ENCODE data around the gene OXER1. TPM values are rescaled to one million over a fixed set of nuclear protein-coding genes. Genes with fewer than 3 reads are reported as not detected.

OXER1 gene
- total and polyA plus RNA-seq, 9 of the 15 experiments (the other 6 are each of a cell fraction or from before 2014, with no cell fraction given) = not detected

DNA sequence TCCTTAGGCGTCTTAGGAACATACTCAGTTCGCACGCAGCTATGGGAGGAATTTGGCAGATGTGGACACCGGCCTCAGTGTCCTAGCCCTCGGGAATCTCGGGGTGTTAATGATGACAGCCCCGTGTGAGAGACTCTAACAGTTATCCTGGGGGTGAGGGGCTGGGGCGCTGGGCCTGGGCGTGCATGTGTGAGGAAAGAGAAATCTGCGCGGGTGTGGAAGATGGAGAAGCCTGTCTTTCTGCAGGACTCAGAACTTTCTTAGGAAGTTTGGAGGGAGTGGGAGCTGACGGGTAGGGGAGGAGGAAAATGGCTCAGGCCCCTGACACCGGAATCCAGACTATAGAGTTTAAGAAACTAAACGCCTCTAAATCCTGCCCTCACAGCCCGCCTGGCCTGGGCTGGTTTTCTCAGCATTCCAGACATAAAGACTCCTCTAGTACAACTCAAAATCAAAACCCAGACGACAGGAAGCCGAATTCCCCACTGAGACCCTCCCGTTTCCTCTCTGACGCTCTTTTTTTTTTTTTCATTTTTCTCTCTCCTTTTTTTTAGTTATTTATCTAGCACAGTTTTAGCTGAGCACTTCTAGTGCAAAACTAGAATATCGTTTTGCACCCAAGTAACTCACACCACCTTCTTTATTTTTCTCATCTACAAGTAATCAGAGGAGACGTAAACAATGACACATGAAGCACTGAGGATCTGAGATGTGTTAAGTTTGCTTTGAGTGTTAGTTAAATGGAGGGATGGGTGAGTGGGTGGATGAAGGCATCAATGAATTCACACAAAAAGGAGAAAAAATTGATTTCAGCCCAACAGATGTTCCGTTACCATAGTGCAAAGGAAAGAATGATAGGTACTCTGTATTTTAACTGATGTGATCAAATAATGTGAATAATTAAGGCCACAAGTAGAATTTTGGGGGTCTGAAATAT, 29.7 kb upstream of the OXER1 start:
- no peak overlapping the region for H3K4me2 ChIP-seq (ENCODE audit: insufficient read depth, low read length)
- ATAC-seq (no peak), FAIRE-seq (no peak), DNase-seq (ENCODE audit: extremely low read depth in 1 of 4, low spot score in 3 of 4) (no peak)
- H3K36me3 ChIP-seq (ENCODE audit: control insufficient read depth, insufficient read depth, low read length) = no peaks in the 10 kb centered on the region
- ChIA-PET CTCF (ENCODE audit: low intra/inter-chr PET ratio) (no interaction called here), POLR2A (interaction anchor here (1.5 kb wide), 1 partner anchor 17 kb away, joined by 6 read pairs; no protein-coding TSS in a partner anchor)
- BruUV-seq (replicated peaks) = no TSS peak
- WGBS (ENCODE audit: insufficient coverage, low coverage, missing lambda C conversion rate) = 43% methylated on average over 18 of the region's 22 CpGs
- H4K20me1 ChIP-seq (replicated peaks; ENCODE audit: control insufficient read depth, insufficient read depth, low read length) = no peaks in the 10 kb centered on the region
- in situ Hi-C loops (cut with MboI) (loop anchor here (25.0 kb wide), 1 partner anchor 281 kb away; no protein-coding TSS in a partner anchor), intact Hi-C loops (cut with micrococcal nuclease) (no loop called here)
- H3K9me3 ChIP-seq (replicated peaks; ENCODE audit: control insufficient read depth, insufficient read depth, low read depth, low read length) = no peaks in the 10 kb centered on the region
- H3K27me3 ChIP-seq (ENCODE audit: control insufficient read depth in 2 of 2, insufficient read depth in 2 of 2, low read length in 2 of 2) = peaks cover 0 to 20% of the 10 kb centered on the region in 2 experiments; a peak in 4 of 5 replicates
- H2AFZ ChIP-seq (ENCODE audit: low read depth, low read length) = no peak overlapping the region
- H3K9ac ChIP-seq (ENCODE audit: insufficient read depth in 1 of 2, low read depth in 2 of 2, low read length in 2 of 2) = no peak overlapping the region
- H3K4me1 ChIP-seq (replicated peaks in 1 of 2; ENCODE audit: control insufficient read depth in 2 of 2, insufficient read depth in 2 of 2, low read length in 2 of 2) = peaks cover 0 to 6% of the 10 kb centered on the region in 2 experiments; a peak in 1 of 5 replicates
- H3K27ac ChIP-seq (ENCODE audit: extremely low read depth, low read depth, low read length) = no peak overlapping the region
- no peak overlapping the region for H3K4me3 ChIP-seq
- no peaks in the 10 kb centered on the region for H3K9me1 ChIP-seq (ENCODE audit: control insufficient read depth, insufficient read depth, low read length)
- H3K79me2 ChIP-seq (ENCODE audit: control insufficient read depth, insufficient read depth, low read length) = no peaks in the 10 kb centered on the region
- TF ChIP-seq, protein P1, sequence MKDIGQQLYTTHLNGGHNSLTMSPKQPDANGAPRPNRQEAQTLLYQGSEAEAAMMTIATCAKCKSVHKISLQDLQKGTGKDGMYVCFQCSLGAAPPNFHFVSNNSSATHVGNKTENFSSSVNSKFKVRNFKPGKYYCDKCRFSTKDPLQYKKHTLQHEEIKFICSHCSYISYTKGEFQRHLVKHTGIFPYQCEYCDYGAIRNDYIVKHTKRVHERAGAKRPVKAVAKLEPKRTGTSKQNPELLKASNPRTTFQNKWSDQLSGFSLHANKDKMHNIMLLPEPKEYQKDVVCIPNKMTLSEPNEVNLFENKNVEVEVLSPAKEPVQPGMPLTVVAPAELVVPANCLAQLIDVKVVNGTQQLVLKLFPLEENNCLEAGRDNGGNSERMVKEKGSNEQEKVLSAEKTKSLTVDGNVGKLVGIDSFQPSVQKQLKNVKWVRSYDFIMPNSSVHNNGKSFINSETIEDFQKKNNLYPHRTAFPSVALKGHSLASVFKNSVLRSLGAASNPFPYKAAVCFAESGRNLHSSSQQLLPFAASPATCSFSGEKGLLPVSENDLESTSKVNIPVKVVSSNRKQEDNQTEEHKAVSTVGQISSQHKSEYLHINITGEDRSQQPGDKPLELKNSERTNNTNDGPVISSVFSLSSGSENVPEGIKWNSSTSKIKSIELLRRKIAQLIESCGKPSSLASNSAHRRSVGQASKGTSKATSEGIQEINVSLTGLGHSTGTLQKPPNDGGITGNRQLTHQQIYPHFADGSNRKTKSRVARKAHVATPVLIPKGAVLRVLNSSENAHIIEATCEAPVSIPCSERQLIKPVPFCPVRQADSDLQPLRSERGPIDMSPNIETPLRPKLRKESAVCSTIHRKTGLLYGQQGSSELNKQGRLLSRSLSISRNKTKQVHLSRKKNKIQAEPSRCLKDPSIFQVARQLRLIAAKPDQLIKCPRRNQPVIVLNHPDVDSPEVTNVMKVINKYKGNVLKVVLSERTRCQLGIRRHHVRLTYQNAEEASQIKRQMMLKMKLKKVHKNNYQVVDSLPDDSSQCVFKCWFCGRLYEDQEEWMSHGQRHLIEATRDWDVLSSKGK (CRISPR knock-in tag; IDR thresholded peaks at IDR 0.05) = no peak
